C4-2B (cell line): Measurements from ENCODE around the gene IL26.

Experiments used
- H3K27ac ChIP-seq: fragments of 450-650 bp; 2 replicates; pipeline ENCODE4 v1.5.1; 2017
- CTCF ChIP-seq: fragments of 450-650 bp; conservative IDR thresholded peaks from 2 replicates; pipeline ENCODE4 v1.5.1; 2017; ENCODE audit warnings: mild to moderate bottlenecking
- ZFX ChIP-seq: fragments of 450-650 bp; IDR thresholded peaks from 2 replicates; pipeline ENCODE4 v1.6.1; 2017

The IL26 gene

GRCh38 chr12:68264857-68265256 lies 39.2 kb upstream of the IL26 start:
- no peak for TF ChIP-seq ZFX
- TF ChIP-seq CTCF = no peak
- H3K27ac ChIP-seq = no peak overlapping the region

DNA sequence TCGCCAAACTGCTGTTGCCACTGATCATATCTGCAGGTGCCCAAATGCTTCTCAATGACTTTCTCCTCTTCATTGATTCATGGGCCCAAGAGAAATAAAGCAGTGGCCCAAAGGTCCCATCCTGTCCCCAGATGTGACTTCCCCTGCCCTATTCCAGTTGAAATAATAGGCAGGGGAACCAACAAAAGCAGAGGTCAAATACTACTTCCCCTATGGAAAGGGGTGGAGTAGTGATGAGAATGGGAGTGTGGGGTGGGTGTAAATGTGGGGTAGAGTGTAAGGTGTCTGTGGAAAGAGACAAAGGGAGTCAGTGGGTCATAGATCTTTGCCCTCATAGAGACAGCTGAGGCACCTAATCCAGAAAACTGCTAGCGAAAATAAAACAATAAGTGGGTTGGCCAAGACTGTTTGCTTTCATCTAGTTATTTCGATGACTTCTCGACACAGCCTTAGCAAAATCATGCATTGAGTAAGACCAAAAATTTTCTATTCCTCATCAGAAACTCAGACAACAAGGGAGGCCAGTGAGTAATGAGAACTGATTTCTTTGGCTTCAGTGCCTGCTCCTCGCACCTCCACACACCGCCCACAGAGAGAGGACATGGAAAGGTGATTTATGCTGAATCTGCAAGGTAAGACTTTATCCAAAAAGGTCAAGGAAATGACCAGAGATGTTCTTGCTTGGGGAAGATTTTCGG lies 38.7 kb upstream of the IL26 start:
- H3K27ac ChIP-seq = no peak overlapping the region
- TF ChIP-seq CTCF (no peak), ZFX (no peak)

DNA sequence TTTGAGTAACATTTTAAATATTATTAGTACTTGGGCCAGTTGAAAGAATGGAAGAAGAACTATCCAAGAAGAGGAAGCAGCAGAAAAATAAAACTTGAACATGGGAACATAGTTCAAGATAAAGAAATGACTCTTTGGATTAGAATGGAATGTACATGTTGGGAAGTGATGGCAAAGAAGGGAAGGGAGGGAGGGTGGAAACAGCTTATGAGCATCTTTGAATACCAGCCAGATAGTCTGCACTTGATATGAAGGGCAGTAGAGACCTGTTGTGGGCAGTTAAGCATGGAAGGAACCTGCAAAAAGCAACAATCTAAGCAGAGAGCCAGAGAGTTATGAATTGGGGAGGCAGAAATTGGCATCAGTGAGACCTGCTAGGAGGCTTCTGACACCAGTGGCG lies 37.8 kb upstream of the IL26 start:
- no peak overlapping the region for H3K27ac ChIP-seq
- TF ChIP-seq ZFX = no peak
- TF ChIP-seq CTCF = no peak

DNA sequence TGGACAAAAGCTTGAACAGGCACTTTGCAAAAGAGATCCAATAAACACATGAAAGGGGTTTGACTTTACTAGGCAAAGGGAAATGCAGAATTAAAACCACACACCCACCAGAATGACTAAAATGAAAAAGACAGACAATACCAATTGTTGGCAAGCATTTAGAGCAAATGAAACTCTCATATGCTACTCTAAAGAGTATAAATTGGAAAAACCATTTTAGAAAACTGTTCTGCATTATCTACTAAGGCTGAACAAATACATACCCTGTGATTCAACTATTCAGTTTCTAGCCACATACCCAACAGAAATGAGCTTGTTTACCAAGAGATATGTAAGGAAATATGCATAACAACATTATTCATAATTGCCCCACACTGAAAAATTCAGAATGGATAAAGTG lies 36.3 kb upstream of the IL26 start:
- no peak overlapping the region for H3K27ac ChIP-seq

GRCh38 chr12:68260153-68260552 lies 34.5 kb upstream of the IL26 start:
- TF ChIP-seq ZFX = no peak
- TF ChIP-seq CTCF = no peak
- H3K27ac ChIP-seq = no peak overlapping the region

More for the DNA sequence above, 36.3 kb upstream of the IL26 start:
- TF ChIP-seq CTCF (no peak), ZFX (no peak)

- H3K27ac ChIP-seq = no peak overlapping the region
- TF ChIP-seq CTCF (no peak), ZFX (no peak)
Measured at GRCh38 chr12:68259318-68259940, 33.8 kb upstream of the IL26 start.

DNA sequence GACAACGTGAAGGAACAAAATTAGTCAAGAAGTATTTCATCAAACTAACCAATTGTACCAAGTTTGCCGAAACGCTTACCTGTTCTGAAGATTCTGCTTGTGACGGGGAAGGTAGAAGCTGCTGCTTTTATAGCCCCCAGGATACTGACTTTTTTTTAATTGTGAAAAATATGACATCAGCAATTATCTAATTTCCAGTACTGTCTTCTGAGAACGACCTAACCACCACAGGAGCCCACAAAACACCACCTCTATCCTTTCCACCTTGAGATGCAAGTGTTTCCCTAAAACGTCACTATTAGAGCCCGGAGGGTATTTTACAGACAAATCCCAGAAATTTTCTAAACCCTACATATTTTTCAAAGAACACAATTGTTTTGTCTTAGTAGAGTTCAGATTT lies 27.9 kb upstream of the IL26 start, which contains the start of gene IL22:
Gene IL22, minus strand, starts transcription at position 101 of the 400 bp plus-strand sequence. CDS start 156 bp downstream, outside the sequence.
- no peak for TF ChIP-seq CTCF
- no peak for TF ChIP-seq ZFX
- no peak within 1 kb of the TSS for H3K27ac ChIP-seq
